Measurements from ENCODE around the gene ZSWIM7.

ZSWIM7 gene, protein sequence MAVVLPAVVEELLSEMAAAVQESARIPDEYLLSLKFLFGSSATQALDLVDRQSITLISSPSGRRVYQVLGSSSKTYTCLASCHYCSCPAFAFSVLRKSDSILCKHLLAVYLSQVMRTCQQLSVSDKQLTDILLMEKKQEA

GRCh38 chr17:15999141-15999973 is at the start of gene ZSWIM7, which contains the start of gene TTC19:
TSS of gene ZSWIM7 (minus strand) at chr17:15999704. CDS start at chr17:15999594, 110 bp downstream.
TSS of gene TTC19 (plus strand) at chr17:15999824. CDS start at chr17:15999849, 25 bp downstream.
- peak; percentile 98 for DNase-seq

GRCh38 chr17:16048811-16049449 is 49.4 kb upstream of the ZSWIM7 start:
- no peak for DNase-seq

GRCh38 chr17:16046966-16047365 is 47.5 kb upstream of the ZSWIM7 start:
- DNase-seq: no peak

DNA sequence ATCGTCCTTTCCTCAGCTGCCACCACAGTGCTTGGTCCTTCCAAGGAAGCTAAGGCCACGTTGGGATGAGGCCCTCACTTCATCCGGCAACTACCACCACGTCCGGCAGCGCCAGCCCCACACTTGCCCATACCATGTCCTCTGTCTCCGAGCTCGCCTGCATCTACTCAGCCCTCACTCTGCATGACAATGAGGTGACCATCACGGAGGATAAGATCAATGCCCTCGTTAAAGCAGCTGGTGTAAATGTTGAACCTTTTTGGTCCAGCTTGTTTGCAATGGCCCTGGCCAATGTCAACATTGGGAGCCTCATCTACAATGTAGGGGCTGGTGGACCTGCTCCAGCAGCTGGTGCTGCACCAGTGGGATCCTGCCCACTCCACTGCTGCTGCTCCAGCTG is 45.0 kb upstream of the ZSWIM7 start:
- no peak for DNase-seq

- no peak for DNase-seq
Measured at GRCh38 chr17:16040710-16041251, 41.3 kb upstream of the ZSWIM7 start.

GRCh38 chr17:16037636-16038035 is 38.1 kb upstream of the ZSWIM7 start:
- no peak for DNase-seq

DNA sequence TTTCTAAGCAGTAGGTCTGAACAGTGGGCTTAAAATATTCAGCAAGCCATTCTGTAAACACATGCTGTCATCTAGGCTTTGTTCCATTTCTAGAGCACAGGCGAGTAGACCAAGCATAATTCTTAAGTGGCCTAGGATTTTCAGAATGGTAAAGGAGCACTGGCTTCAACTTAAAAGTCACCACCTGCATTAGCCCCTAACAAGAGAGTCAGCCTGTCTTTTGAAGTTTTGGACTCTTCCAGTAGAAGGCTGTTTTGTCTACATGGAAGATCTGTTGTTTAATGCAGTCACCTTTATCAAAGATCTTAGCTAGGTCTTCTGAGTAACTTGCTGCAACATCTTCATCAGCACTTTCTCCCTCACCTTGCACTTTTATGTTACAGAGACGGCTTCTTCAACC is 36.8 kb upstream of the ZSWIM7 start:
- DNase-seq: no peak

- DNase-seq: no peak
Measured at GRCh38 chr17:16033729-16034349, 34.3 kb upstream of the ZSWIM7 start.

GRCh38 chr17:16027708-16028584 is 28.4 kb upstream of the ZSWIM7 start:
- peak; percentile 90 for DNase-seq

DNA sequence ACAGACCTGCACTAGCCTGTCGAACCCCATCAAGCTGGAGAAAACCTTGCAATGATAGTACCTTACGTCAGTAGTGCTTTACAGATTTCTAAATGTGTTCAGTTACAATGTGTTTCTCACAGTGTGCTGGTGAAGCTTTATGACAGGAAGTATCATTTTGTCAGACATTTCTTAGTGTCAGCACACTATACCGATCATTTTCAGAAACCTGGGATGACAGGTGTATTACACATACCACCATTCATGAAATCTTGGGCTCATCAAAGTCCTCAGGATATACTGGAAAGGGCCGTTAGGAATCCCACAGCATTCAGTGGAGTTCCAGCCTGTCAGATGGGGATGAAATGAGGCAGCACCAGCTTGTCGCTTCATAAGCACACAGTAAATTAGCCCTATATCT is 27.4 kb upstream of the ZSWIM7 start:
- DNase-seq: peak; percentile 10

- DNase-seq: no peak
Measured at GRCh38 chr17:16025202-16025601, 25.7 kb upstream of the ZSWIM7 start.

DNA sequence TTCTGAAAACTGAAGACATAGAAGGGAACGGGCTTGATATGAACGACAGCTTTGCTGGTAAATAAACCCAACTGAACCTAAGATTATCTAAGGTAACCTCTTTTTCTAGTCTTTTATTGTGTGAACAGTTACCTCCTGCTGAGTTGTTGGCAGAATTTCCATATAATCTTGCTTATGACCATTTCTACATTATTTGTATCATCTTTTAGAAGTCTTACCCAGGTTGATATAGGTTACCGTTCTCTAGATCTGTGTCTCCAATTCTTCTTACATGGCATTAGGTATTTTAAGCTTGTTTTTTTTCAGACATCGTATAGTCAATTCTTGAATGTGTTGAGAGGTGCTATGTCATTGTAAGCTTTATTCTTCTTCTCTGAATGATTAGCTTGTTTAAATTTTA is 24.4 kb upstream of the ZSWIM7 start:
- no peak for DNase-seq

GRCh38 chr17:16019347-16019746 is 19.8 kb upstream of the ZSWIM7 start:
- DNase-seq: no peak

GRCh38 chr17:16013943-16014407 is 14.5 kb upstream of the ZSWIM7 start:
- DNase-seq: no peak

DNA sequence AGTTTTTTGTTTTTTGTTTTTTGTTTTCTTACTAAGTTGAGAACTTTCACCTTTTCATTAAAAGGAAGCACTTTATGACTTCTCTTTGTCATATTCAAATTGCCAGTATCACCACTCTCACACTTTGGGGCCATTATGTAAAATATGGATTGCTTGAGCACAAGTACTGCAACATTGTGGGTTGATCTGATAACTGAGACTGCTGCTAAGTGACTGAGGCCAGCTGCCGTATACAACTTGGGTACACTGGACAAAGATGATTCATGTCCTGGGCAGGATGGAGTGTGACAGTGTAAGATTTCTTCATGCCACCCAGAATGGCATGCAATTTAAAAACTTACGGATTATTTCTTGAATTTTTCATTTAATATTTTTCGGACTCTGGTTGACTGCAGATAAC is 7.9 kb upstream of the ZSWIM7 start:
- DNase-seq: peak; percentile 38

DNA sequence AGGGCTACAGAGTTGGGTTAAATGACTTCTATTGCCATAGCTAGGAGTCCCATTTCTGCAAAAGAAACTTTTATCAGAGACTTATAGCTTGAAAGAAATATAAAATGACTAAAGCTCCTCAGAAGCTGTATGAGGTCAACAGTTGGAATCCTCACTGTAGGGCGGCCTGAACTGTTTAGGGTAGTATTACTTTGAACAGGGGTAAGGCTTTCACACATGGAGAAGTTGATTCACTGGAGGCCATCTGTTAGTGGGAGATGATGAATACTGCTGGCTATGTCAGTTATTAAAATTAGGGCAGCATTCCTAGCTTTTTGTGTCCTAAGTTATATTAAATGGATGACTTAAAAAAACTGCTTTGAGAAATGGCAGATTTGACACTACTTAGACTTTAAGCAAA is 6.1 kb upstream of the ZSWIM7 start:
- no peak for DNase-seq

GRCh38 chr17:16003841-16004240 is 4.3 kb upstream of the ZSWIM7 start:
- no peak for DNase-seq

DNA sequence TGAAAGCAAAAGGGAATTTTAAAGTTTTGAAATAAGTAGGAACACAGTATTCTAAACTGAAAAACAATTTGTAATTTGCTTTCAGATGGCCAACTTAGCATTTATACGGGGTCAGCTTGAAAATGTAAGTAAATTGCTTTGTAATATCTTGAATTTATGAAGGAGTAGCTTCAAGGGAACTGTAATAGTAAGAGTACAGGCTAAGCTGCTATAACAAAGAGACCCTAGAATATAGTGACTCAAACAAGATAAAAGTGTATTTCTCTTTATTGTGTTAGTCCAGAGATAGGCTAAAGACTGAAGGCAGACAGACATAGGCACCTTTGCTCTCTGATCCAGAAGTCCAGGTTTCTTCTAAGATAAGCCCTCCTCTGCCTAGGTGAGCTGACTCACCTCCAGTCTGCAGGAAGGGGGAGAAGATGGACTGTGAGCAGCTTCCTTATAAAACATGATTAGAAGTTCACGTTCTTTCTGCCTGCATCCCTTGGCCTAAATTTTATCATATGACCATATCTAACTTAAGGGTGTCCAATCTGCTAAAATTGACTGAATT is 3.3 kb upstream of the ZSWIM7 start:
- no peak for DNase-seq

DNA sequence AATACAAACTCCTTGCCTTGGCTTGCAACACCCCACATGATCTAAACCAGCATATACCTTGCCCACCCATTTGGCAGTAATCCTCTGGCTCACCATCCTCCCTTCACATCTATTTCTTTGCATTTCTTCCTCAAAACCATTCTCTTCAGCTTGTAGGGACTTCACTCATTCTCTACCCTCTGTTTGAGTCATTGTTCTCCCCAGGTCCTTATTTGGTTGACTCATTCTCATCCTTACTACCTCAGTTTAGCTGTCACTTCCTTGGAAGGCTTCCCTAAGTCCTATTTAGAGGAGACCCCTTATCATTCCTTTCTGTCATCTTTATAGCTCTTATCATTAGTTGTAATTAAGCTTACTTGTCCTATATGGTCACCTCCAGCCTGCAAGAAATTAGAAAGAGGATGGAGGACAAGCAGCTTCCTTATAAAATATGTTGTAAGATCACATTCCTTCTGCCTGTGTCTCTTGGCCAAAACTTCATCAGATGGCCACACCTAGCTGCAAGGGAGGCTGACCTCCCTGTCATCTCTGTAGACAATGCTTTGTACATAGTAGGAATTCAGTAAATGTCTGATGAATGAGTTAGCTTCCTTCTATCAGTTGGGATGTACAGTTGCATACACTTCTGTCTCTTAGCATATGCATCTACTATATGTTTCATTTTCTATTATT is 1.9 kb upstream of the ZSWIM7 start:
- DNase-seq: peak; percentile 63

- no peak for DNase-seq
Measured at GRCh38 chr17:15999974-16000827, 697 bp upstream of the ZSWIM7 start.

Data from activated CD4-positive, alpha-beta T cell treated with anti-CD3 and anti-CD28 coated beads, Interleukin-10, Interleukin-2, amounts not matched to agents 100 ng/mL and 50 ng/mL, durations not matched to agents 16 hours and 8 hours (primary cell).